WI38 (cell line): ENCODE results near the gene CETN1.

ENCODE experiments used
- H3K4me3 ChIP-seq: 2 replicates; pipeline ENCODE4 v1.5.1; 2011; ENCODE audit warnings: low read depth, mild to moderate bottlenecking, control low read depth, low read length
- CTCF ChIP-seq: IDR thresholded peaks from 2 replicates; pipeline ENCODE4 v1.5.1; 2012; ENCODE audit warnings: low read depth, mild to moderate bottlenecking, control low read depth, low read length

The CETN1 gene

GRCh38 chr18:615092-615521, 34.9 kb downstream of the CETN1 start:
- TF ChIP-seq CTCF, result no peak

DNA sequence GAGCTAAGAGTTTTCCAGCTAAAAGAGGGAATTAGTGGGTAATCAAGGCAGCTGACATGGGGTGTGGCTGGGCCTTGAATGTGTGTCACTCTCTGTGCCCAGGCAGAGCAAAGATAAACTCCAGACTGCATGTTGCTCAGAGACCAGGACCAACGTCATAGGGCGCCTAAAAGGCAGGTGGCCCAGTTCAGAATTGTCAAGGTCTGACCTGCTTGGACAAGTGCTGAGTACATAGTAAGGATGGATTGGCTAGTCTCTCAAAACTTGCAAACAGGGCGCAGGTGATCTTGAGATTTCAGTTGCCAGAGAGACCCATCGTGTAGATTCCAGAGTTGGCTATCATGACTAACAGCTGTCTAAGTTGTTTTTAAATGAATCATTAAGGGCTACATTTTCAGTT, 35.6 kb downstream of the CETN1 start:
- TF ChIP-seq CTCF, result no peak
- no peak overlapping the region for H3K4me3 ChIP-seq

More at GRCh38 chr18:615092-615521, 34.9 kb downstream of the CETN1 start:
- H3K4me3 ChIP-seq, result no peak overlapping the region

- H3K4me3 ChIP-seq, result no peak overlapping the region
- peak; percentile 55 for TF ChIP-seq CTCF
These were observed 36.3 kb downstream of the CETN1 start for GRCh38 chr18:616380-616995.

DNA sequence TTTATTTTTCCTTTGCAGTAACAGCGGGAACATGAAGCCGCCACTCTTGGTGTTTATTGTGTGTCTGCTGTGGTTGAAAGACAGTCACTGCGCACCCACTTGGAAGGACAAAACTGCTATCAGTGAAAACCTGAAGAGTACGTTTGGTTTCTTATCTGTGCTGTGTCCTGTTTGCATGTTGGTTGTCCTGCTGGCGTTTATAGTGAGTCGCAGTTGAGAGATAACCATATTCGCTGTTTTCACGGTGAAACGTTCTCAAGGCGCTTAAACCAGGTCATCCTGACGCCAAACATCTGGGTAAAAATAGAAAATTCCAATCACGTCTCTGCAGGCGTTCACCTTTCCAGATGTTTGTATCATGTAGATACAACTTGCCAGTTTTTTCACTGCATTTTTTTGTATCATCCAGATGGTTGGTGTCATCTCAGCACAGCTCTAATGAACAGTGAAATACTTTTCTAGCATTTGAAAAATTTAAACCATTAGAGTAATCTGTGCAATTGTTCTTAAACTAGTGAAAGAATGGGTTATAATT, 37.9 kb downstream of the CETN1 start:
- H3K4me3 ChIP-seq, result no peak overlapping the region
- no peak for TF ChIP-seq CTCF

DNA sequence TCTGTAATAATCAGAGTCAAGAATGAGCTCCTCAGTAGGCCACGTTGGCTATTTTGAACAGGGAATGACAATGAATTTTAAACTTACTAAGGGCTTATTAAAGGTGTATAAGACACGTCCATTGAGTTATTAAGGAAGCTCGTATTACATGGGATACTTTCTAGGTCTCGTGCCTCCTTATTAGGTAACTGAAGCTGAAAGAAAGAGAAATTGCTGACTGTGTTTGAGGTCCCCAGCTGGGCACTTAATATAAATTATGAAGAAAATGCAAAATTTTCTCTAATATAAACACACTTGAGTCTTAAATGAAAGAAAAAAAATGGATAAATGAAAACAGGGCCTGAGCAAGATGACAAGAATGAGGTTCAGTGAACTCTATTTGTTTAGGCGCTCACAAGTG, 38.4 kb downstream of the CETN1 start:
- TF ChIP-seq CTCF, result no peak
- no peak overlapping the region for H3K4me3 ChIP-seq

DNA sequence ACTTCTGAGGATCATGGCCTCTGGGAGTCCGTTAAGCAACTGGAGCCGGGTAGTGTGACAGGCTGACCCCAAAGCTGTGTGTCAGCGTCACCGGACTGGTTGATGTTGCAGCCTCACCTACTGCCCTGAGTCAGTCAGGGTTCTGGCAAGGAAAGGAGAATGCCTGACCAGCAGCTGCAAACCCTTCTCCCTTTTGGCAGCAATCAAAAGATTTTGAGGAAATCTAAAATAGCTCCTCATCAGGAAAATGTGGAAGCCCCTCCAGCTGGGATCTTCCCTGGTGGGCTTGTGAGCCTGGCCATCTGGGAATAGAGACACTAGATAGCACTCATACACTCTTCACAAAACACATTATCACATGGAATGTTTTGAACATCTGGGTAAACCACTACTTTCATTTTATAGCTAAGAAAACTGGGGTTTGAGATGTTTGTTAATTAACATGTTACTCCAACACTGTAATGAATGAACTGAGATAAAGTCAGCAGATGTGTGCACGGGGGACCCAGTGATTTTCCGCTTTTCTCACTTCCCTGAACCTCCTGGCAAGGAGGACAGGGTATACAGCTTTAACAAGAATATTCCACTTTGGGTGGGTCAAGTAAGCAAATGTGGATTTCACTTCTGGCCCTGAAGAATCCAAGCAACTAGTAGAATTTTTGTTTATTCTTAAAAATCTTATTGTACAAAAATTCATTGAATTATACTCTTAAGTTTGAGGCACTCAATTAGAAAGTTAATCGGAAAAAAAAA, 41.3 kb downstream of the CETN1 start:
- H3K4me3 ChIP-seq, result no peak overlapping the region
- TF ChIP-seq CTCF, result no peak

- H3K4me3 ChIP-seq, result no peak overlapping the region
- no peak for TF ChIP-seq CTCF
These were observed 42.1 kb downstream of the CETN1 start for GRCh38 chr18:622289-622688.
